Mesenchymal stem cell (in vitro differentiated cells and primary cell): ENCODE data around the gene GTF3C5.
A peak's percentile ranks its signal among the peaks of the same experiment; 100 is the strongest.

Source experiments
- DNase-seq: peaks from one replicate; pipeline ENCODE4 v3.0.0-alpha.2; 2013
- H2AFZ ChIP-seq: one replicate; pipeline ENCODE4 v1.6.1; 2013; ENCODE audit warnings: low read depth, mild to moderate bottlenecking, control low read depth, inconsistent platforms, low read length, moderate library complexity
- H2AK5ac ChIP-seq: 2 replicates; pipeline ENCODE4 v1.6.1; 2013; ENCODE audit warnings: low read length, moderate library complexity, mild to moderate bottlenecking, inconsistent platforms; ENCODE audit not compliant: severe bottlenecking
- H2BK120ac ChIP-seq: one replicate; pipeline ENCODE4 v1.6.1; 2013; ENCODE audit warnings: low read depth, mild to moderate bottlenecking, inconsistent platforms, low read length, moderate library complexity
- H2BK12ac ChIP-seq, 2 experiments: one replicate each; pipeline ENCODE4 v1.6.1; 2013; ENCODE audit warnings: inconsistent platforms in 2 of 2, low read length in 2 of 2, mild to moderate bottlenecking in 2 of 2, moderate library complexity in 2 of 2, control low read depth in 1 of 2
- H2BK15ac ChIP-seq: one replicate; pipeline ENCODE4 v1.6.1; 2013; ENCODE audit warnings: mild to moderate bottlenecking, low read depth, inconsistent platforms; ENCODE audit not compliant: poor library complexity, severe bottlenecking
- H2BK5ac ChIP-seq: 2 replicates; pipeline ENCODE4 v1.6.1; 2013; ENCODE audit warnings: low read depth, mild to moderate bottlenecking, low read length, control low read depth, inconsistent platforms; ENCODE audit not compliant: poor library complexity, severe bottlenecking
- H3K14ac ChIP-seq, 2 experiments: one replicate each; pipeline ENCODE4 v1.6.1; 2013; ENCODE audit warnings: inconsistent platforms in 2 of 2, low read length in 2 of 2, control low read depth in 1 of 2, mild to moderate bottlenecking in 1 of 2, moderate library complexity in 1 of 2
- H3K18ac ChIP-seq, 2 experiments: one replicate each; pipeline ENCODE4 v1.6.1; 2013; ENCODE audit warnings: inconsistent platforms in 2 of 2, low read length in 2 of 2, control low read depth in 1 of 2, low read depth in 1 of 2, mild to moderate bottlenecking in 1 of 2
- H3K23ac ChIP-seq, 2 experiments: one replicate each; pipeline ENCODE4 v1.6.1; 2013; ENCODE audit warnings: inconsistent platforms in 2 of 2, low read length in 2 of 2, mild to moderate bottlenecking in 2 of 2, moderate library complexity in 2 of 2, control low read depth in 1 of 2
- H3K27ac ChIP-seq: 2 replicates; pipeline ENCODE4 v1.5.1; 2013; ENCODE audit warnings: mild to moderate bottlenecking, moderate library complexity, low read length, control low read depth, inconsistent platforms; ENCODE audit not compliant: poor library complexity, severe bottlenecking
- H3K27me3 ChIP-seq, 2 experiments: 2 replicates each; pipeline versions ENCODE4 v1.6.1 to v1.7.0; 2013; ENCODE audit warnings: low read length in 2 of 2, mild to moderate bottlenecking in 2 of 2, moderate library complexity in 2 of 2, control low read depth in 1 of 2, inconsistent platforms in 1 of 2; ENCODE audit not compliant: control insufficient read depth in 1 of 2, insufficient read depth in 1 of 2
- H3K36me3 ChIP-seq, 2 experiments: 2 replicates each; pipeline versions ENCODE4 v1.6.1 to v1.7.0; 2013; ENCODE audit warnings: low read length in 2 of 2, control low read depth in 1 of 2, inconsistent platforms in 1 of 2, low read depth in 1 of 2, mild to moderate bottlenecking in 1 of 2; ENCODE audit not compliant: insufficient read depth in 2 of 2, control insufficient read depth in 1 of 2
- H3K4ac ChIP-seq, 2 experiments: one replicate each; pipeline ENCODE4 v1.6.1; 2013; ENCODE audit warnings: inconsistent platforms in 2 of 2, low read length in 2 of 2, mild to moderate bottlenecking in 2 of 2, moderate library complexity in 2 of 2, control low read depth in 1 of 2, low read depth in 1 of 2
- H3K4me1 ChIP-seq: 2 replicates; pipeline ENCODE4 v1.6.1; 2013; ENCODE audit warnings: low read depth, low read length, control low read depth; ENCODE audit not compliant: control insufficient read depth, insufficient read depth
- H3K4me2 ChIP-seq: 2 replicates; pipeline ENCODE4 v1.6.1; 2013; ENCODE audit warnings: low read length, mild to moderate bottlenecking, inconsistent platforms; ENCODE audit not compliant: poor library complexity, severe bottlenecking
- H3K4me3 ChIP-seq, 2 experiments: 2 replicates each; pipeline versions ENCODE4 v1.5.1 to v1.7.0; 2013; ENCODE audit warnings: low read length in 2 of 2, mild to moderate bottlenecking in 2 of 2, control low read depth in 1 of 2, low read depth in 1 of 2; ENCODE audit not compliant: insufficient read depth in 1 of 2
- H3K79me1 ChIP-seq: replicated peaks from 2 replicates; pipeline ENCODE4 v1.6.1; 2013; ENCODE audit warnings: mild to moderate bottlenecking, control low read depth, low read length, inconsistent platforms; ENCODE audit not compliant: poor library complexity, severe bottlenecking
- H3K9ac ChIP-seq: 2 replicates; pipeline ENCODE4 v1.7.0; 2013; ENCODE audit warnings: mild to moderate bottlenecking, low read length, moderate library complexity
- H3K9me3 ChIP-seq: 2 replicates; pipeline ENCODE4 v1.7.0; 2013; ENCODE audit warnings: mild to moderate bottlenecking, low read length; ENCODE audit not compliant: control insufficient read depth
- H4K8ac ChIP-seq: one replicate; pipeline ENCODE4 v1.6.1; 2013; ENCODE audit warnings: inconsistent platforms, mild to moderate bottlenecking, low read length, moderate library complexity
- H4K91ac ChIP-seq: one replicate; pipeline ENCODE4 v1.6.1; 2013; ENCODE audit warnings: mild to moderate bottlenecking, low read length, inconsistent platforms
- WGBS: methylation state at CpG from one replicate; pipeline ENCODE4 v1.1.7; 2013; ENCODE audit warnings: mixed read lengths; 5-methylcytosine and 5-hydroxymethylcytosine counted together

Gene GTF3C5

GRCh38 chr9:133050781-133051180 lies 20.0 kb downstream of the GTF3C5 start:
- Histone ChIP-seq H3K27ac (peak overlapping the region; percentile 86), H3K4me2 (no peak overlapping the region), H3K79me1 (peaks cover 13% of the 10 kb centered on the region), H2AK5ac (peak overlapping the region; percentile 84), H3K4me1 (peaks cover 53% of the 10 kb centered on the region), H2BK12ac (no peak overlapping the region), H2AFZ (no peak overlapping the region), H3K4me3 (no peak overlapping the region), H4K8ac (no peak overlapping the region), H2BK15ac (no peak overlapping the region), H3K9ac (no peak overlapping the region), H2BK5ac (peak overlapping the region; percentile 75), H2BK120ac (no peak overlapping the region), H3K14ac (no peak overlapping the region), H3K18ac (no peak overlapping the region), H3K9me3 (no peaks in the 10 kb centered on the region), H3K36me3 (peaks cover 61 to 77% of the 10 kb centered on the region in 2 experiments), H4K91ac (no peak overlapping the region), H3K23ac (no peak overlapping the region), H3K4ac (no peak overlapping the region), H3K27me3 (no peaks in the 10 kb centered on the region)
- DNase-seq, result no peak
- 96% methylated on average over 10 of the region's 10 CpGs for WGBS

GRCh38 chr9:133051281-133051900 lies 20.6 kb downstream of the GTF3C5 start:
- no peak overlapping the region for H4K91ac ChIP-seq
- no peak overlapping the region for H4K8ac ChIP-seq
- H2AFZ ChIP-seq, result no peak overlapping the region
- H3K27me3 ChIP-seq, result no peaks in the 10 kb centered on the region
- no peak overlapping the region for H3K18ac ChIP-seq
- H3K27ac ChIP-seq, result peak overlapping the region; percentile 86
- no peak overlapping the region for H3K4me3 ChIP-seq
- H3K23ac ChIP-seq, result no peak overlapping the region
- no peak overlapping the region for H3K9ac ChIP-seq
- peaks cover 61 to 77% of the 10 kb centered on the region in 2 experiments for H3K36me3 ChIP-seq
- WGBS, result 98% methylated on average over 20 of the region's 20 CpGs
- no peak overlapping the region for H2BK120ac ChIP-seq
- H2BK15ac ChIP-seq, result no peak overlapping the region
- H3K4ac ChIP-seq, result no peak overlapping the region
- peak overlapping the region; percentile 73 for H2AK5ac ChIP-seq
- peaks cover 56% of the 10 kb centered on the region for H3K4me1 ChIP-seq
- no peaks in the 10 kb centered on the region for H3K9me3 ChIP-seq
- H2BK5ac ChIP-seq, result no peak overlapping the region
- no peak overlapping the region for H2BK12ac ChIP-seq
- H3K14ac ChIP-seq, result no peak overlapping the region
- no peak for DNase-seq
- H3K4me2 ChIP-seq, result no peak overlapping the region
- peaks cover 13% of the 10 kb centered on the region for H3K79me1 ChIP-seq

GRCh38 chr9:133051966-133052539 lies 21.3 kb downstream of the GTF3C5 start:
- Histone ChIP-seq H2AFZ (no peak overlapping the region), H3K4ac (no peak overlapping the region), H3K9ac (no peak overlapping the region), H3K4me3 (no peak overlapping the region), H2BK5ac (no peak overlapping the region), H4K8ac (no peak overlapping the region), H3K79me1 (peaks cover 10% of the 10 kb centered on the region), H3K23ac (no peak overlapping the region), H3K27me3 (no peaks in the 10 kb centered on the region), H3K18ac (no peak overlapping the region), H3K9me3 (no peaks in the 10 kb centered on the region), H3K14ac (no peak overlapping the region), H2BK15ac (no peak overlapping the region), H2AK5ac (peak overlapping the region; percentile 73), H3K4me2 (no peak overlapping the region), H2BK12ac (no peak overlapping the region), H2BK120ac (no peak overlapping the region), H3K36me3 (peaks cover 61 to 77% of the 10 kb centered on the region in 2 experiments), H3K4me1 (peaks cover 58% of the 10 kb centered on the region), H4K91ac (no peak overlapping the region), H3K27ac (peak overlapping the region; percentile 6)
- no peak for DNase-seq
- WGBS, result over 99% methylated on average over 7 of the region's 9 CpGs

DNA sequence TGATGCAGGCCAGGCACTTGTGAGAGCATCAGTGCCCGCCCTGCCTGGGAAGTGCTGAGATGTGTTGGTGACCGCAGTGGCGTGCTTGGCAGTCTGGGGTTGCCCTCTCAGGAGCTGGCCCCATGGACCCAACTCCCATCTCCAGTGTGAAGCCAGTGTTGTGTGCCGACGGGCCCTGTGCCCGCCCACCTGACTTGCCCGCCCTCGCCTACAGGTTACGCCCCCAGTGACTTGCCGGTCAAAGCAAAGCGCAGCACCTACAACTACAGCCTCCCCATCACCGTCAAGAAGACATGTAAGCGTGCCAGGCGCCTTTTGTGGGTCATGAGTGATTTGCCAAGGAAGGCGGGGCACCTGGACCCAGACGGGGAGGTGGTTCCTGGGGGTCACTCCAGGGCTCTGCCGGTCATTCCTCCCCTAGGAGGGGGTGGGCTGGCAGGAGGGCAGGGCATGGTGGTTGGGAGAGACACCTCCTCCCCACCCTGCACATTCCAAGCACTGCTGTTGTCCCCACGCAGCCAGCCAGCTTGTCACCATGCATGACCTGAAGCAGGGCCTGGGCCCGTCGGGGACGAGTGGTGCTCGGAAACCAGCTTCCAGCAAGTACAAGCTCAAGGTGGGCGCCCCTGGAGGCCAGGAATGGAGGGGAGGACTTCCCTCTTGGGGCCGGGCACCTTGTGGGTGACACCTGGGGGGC lies 23.5 kb downstream of the GTF3C5 start:
- no peak overlapping the region for H4K91ac ChIP-seq
- no peak overlapping the region for H2AFZ ChIP-seq
- H4K8ac ChIP-seq, result no peak overlapping the region
- H3K4me3 ChIP-seq, result no peak overlapping the region
- peak overlapping the region; percentile 49 for H2AK5ac ChIP-seq
- H3K36me3 ChIP-seq, result peaks cover 69 to 83% of the 10 kb centered on the region in 2 experiments
- DNase-seq, result no peak
- H3K4me1 ChIP-seq, result peaks cover 55% of the 10 kb centered on the region
- no peak overlapping the region for H2BK5ac ChIP-seq
- H2BK15ac ChIP-seq, result no peak overlapping the region
- H3K14ac ChIP-seq, result no peak overlapping the region
- H3K18ac ChIP-seq, result no peak overlapping the region
- H2BK12ac ChIP-seq, result no peak overlapping the region
- peak overlapping the region; percentile 22 for H3K27ac ChIP-seq
- no peak overlapping the region for H3K23ac ChIP-seq
- no peaks in the 10 kb centered on the region for H3K27me3 ChIP-seq
- 95% methylated on average over 23 of the region's 24 CpGs for WGBS
- H2BK120ac ChIP-seq, result no peak overlapping the region
- peaks cover 10% of the 10 kb centered on the region for H3K79me1 ChIP-seq
- no peaks in the 10 kb centered on the region for H3K9me3 ChIP-seq
- no peak overlapping the region for H3K9ac ChIP-seq
- H3K4me2 ChIP-seq, result no peak overlapping the region
- no peak overlapping the region for H3K4ac ChIP-seq
